ENCODE measurements around the gene SIK3.

DNA sequence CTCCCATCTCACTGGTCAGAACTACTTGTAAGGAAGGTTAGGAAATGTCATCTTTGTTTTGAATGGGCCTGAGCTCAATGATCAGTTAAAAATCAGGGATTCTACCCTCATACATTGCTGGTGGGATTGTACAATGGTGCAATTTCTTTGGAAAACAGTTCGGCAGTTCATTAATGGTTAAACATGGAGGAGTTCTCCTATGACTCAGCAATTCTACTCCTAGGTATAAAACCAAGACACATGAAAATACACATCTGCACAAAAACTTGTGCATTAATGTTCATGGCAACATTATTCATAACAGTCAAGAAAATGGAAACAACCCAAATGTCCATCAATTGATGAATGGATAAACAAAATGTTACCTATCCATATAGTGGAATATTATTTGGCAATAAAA lies 301.7 kb downstream of the SIK3 start:
- TF ChIP-seq, protein P1, sequence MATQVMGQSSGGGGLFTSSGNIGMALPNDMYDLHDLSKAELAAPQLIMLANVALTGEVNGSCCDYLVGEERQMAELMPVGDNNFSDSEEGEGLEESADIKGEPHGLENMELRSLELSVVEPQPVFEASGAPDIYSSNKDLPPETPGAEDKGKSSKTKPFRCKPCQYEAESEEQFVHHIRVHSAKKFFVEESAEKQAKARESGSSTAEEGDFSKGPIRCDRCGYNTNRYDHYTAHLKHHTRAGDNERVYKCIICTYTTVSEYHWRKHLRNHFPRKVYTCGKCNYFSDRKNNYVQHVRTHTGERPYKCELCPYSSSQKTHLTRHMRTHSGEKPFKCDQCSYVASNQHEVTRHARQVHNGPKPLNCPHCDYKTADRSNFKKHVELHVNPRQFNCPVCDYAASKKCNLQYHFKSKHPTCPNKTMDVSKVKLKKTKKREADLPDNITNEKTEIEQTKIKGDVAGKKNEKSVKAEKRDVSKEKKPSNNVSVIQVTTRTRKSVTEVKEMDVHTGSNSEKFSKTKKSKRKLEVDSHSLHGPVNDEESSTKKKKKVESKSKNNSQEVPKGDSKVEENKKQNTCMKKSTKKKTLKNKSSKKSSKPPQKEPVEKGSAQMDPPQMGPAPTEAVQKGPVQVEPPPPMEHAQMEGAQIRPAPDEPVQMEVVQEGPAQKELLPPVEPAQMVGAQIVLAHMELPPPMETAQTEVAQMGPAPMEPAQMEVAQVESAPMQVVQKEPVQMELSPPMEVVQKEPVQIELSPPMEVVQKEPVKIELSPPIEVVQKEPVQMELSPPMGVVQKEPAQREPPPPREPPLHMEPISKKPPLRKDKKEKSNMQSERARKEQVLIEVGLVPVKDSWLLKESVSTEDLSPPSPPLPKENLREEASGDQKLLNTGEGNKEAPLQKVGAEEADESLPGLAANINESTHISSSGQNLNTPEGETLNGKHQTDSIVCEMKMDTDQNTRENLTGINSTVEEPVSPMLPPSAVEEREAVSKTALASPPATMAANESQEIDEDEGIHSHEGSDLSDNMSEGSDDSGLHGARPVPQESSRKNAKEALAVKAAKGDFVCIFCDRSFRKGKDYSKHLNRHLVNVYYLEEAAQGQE (IDR thresholded peaks at IDR 0.05; ENCODE audit: low read depth): no peak
- TF ChIP-seq, protein P2, sequence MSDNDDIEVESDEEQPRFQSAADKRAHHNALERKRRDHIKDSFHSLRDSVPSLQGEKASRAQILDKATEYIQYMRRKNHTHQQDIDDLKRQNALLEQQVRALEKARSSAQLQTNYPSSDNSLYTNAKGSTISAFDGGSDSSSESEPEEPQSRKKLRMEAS (IDR thresholded peaks at IDR 0.05): no peak
- TF ChIP-seq EGR1 (IDR thresholded peaks at IDR 0.05): no peak
- TF ChIP-seq CREB1 (IDR thresholded peaks at IDR 0.05; ENCODE audit: low read depth): no peak
- no peak for TF ChIP-seq TAF1 (IDR thresholded peaks at IDR 0.05; ENCODE audit: low read depth)
- TF ChIP-seq EP300 (IDR thresholded peaks at IDR 0.05; ENCODE audit: borderline replicate concordance): no peak
